Measurements from ENCODE around the gene STK32B. TPM values are rescaled to one million over a fixed set of nuclear protein-coding genes. Genes with fewer than 3 reads are reported as not detected.

STK32B gene
- total and polyA plus RNA-seq, 3 donors from 2014 or later = 17.5 to 29.7 (median 22.6) TPM

GRCh38 chr4:5467111-5467510 lies 415.8 kb downstream of the STK32B start:
- H3K4me1 ChIP-seq = no peaks in the 10 kb centered on the region
- TF ChIP-seq POLR2A (IDR thresholded peaks at IDR 0.05) (no peak), CTCF (IDR thresholded peaks at IDR 0.05) (no peak)
- no peak overlapping the region for H3K27ac ChIP-seq
- DNase-seq = no peak
- no peaks in the 10 kb centered on the region for H3K9me3 ChIP-seq
- H3K27me3 ChIP-seq = no peaks in the 10 kb centered on the region
- H3K36me3 ChIP-seq (ENCODE audit: low read depth, missing control alignments) = no peaks in the 10 kb centered on the region
- 77 to 87% methylated on average over 10 to 13 of the region's 13 CpGs for WGBS, 2 donors
- H3K4me3 ChIP-seq = no peak overlapping the region
- intact Hi-C loops (cut with DNase I; ENCODE audit: low total_unique reads) = no loop called here

GRCh38 chr4:5469151-5469775 lies 418.0 kb downstream of the STK32B start:
- no peaks in the 10 kb centered on the region for H3K4me1 ChIP-seq
- H3K4me3 ChIP-seq = no peak overlapping the region
- intact Hi-C loops (cut with DNase I; ENCODE audit: low total_unique reads) = no loop called here
- H3K27ac ChIP-seq = no peak overlapping the region
- WGBS, 2 donors = 86% methylated on average over 8 of the region's 8 CpGs
- TF ChIP-seq POLR2A (IDR thresholded peaks at IDR 0.05) = no peak
- TF ChIP-seq CTCF (IDR thresholded peaks at IDR 0.05) = no peak
- no peaks in the 10 kb centered on the region for H3K36me3 ChIP-seq (ENCODE audit: low read depth, missing control alignments)
- no peaks in the 10 kb centered on the region for H3K9me3 ChIP-seq
- no peaks in the 10 kb centered on the region for H3K27me3 ChIP-seq
- no peak for DNase-seq

GRCh38 chr4:5469861-5470260 lies 418.6 kb downstream of the STK32B start:
- WGBS, 2 donors = 63 to 70% methylated on average over 5 of the region's 5 CpGs
- Histone ChIP-seq H3K4me3 (no peak overlapping the region), H3K4me1 (no peaks in the 10 kb centered on the region), H3K9me3 (no peaks in the 10 kb centered on the region), H3K36me3 (ENCODE audit: low read depth, missing control alignments) (no peaks in the 10 kb centered on the region), H3K27me3 (no peaks in the 10 kb centered on the region), H3K27ac (no peak overlapping the region)
- no peak for DNase-seq
- TF ChIP-seq CTCF (IDR thresholded peaks at IDR 0.05) = no peak
- no peak for TF ChIP-seq POLR2A (IDR thresholded peaks at IDR 0.05)
- intact Hi-C loops (cut with DNase I; ENCODE audit: low total_unique reads) = no loop called here

- intact Hi-C loops (cut with DNase I; ENCODE audit: low total_unique reads) = no loop called here
- no peaks in the 10 kb centered on the region for H3K9me3 ChIP-seq
Observed at GRCh38 chr4:5470318-5471198, 419.3 kb downstream of the STK32B start.

More at GRCh38 chr4:5470318-5471198, 419.3 kb downstream of the STK32B start:
- H3K4me3 ChIP-seq = no peak overlapping the region
- H3K27ac ChIP-seq = no peak overlapping the region
- no peaks in the 10 kb centered on the region for H3K36me3 ChIP-seq (ENCODE audit: low read depth, missing control alignments)
- 75 to 83% methylated on average over 10 to 13 of the region's 13 CpGs for WGBS, 2 donors
- H3K4me1 ChIP-seq = no peaks in the 10 kb centered on the region
- no peaks in the 10 kb centered on the region for H3K27me3 ChIP-seq
- DNase-seq = no peak
- TF ChIP-seq POLR2A (IDR thresholded peaks at IDR 0.05) (no peak), CTCF (IDR thresholded peaks at IDR 0.05) (no peak)
